A549 (cell line): Measurements from ENCODE around the gene FNIP2.

Source experiments
- CEBPB ChIP-seq, 2 experiments: fragments of >200 bp in 1 of 2; sonication (Bioruptor Twin) in 1 of 2; formaldehyde crosslinking in 1 of 2; IDR thresholded peaks; 2 replicates each; pipeline ENCODE4 v1.6.1; 2012 to 2016
- MAZ ChIP-seq: fragments of 150-350 bp; IDR thresholded peaks from 2 replicates; pipeline ENCODE4 v1.6.1; 2014; ENCODE audit warnings: antibody characterized with exemption, low read depth, low read length, borderline replicate concordance
- POLR2A ChIP-seq: IDR thresholded peaks from 2 replicates; pipeline ENCODE4 v1.6.1; 2012; ENCODE audit warnings: mild to moderate bottlenecking, low read length
- RAD21 ChIP-seq, 2 experiments: fragments of >200 bp in 1 of 2; sonication (Bioruptor Twin) in 1 of 2; formaldehyde crosslinking in 1 of 2; IDR thresholded peaks in 1 of 2; conservative IDR thresholded peaks in 1 of 2; 2 replicates in 1 of 2; 3 replicates in 1 of 2; pipeline ENCODE4 v1.6.1; 2012 to 2018; ENCODE audit warnings: inconsistent platforms in 1 of 2
- RFX5 ChIP-seq: fragments of 450-650 bp; IDR thresholded peaks from 2 replicates; pipeline ENCODE4 v1.7.1; 2014; ENCODE audit warnings: antibody characterized with exemption, mild to moderate bottlenecking, moderate library complexity
- RNF2 ChIP-seq: fragments of 200-600 bp; sonication (generic); IDR thresholded peaks from 2 replicates; pipeline ENCODE4 v1.6.1; 2016; ENCODE audit warnings: low read depth, mild to moderate bottlenecking, antibody characterized with exemption, moderate library complexity, borderline replicate concordance
- TF ChIP-seq, protein P1 (sequence below): fragments of >200 bp; sonication (Bioruptor Twin); formaldehyde crosslinking; IDR thresholded peaks from 3 replicates; pipeline ENCODE4 v1.5.1; 2016
- TF ChIP-seq, protein P2 (sequence below): IDR thresholded peaks from 2 replicates; pipeline ENCODE4 v1.6.1; 2012

DNA sequence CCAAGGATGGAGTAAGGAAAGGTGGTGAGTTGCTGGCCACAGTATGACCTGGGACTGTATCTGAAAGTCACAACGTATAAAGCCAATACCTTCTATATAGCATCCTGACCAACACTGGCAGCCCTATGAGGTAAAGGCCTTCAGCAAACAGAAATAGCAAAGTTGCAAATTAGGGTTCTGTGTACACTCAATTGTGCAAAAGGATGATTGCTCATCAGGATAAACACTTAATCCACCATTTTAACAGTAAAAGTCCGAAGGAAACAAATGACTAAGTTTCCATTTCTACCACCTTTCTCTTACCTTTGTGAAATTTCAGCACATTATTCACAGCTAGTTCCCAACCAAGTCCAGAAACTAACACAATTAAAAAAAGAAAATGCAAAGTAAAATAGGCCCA lies 1.4 kb upstream of the FNIP2 start:
- TF ChIP-seq RNF2, result no peak
- TF ChIP-seq, protein P1, sequence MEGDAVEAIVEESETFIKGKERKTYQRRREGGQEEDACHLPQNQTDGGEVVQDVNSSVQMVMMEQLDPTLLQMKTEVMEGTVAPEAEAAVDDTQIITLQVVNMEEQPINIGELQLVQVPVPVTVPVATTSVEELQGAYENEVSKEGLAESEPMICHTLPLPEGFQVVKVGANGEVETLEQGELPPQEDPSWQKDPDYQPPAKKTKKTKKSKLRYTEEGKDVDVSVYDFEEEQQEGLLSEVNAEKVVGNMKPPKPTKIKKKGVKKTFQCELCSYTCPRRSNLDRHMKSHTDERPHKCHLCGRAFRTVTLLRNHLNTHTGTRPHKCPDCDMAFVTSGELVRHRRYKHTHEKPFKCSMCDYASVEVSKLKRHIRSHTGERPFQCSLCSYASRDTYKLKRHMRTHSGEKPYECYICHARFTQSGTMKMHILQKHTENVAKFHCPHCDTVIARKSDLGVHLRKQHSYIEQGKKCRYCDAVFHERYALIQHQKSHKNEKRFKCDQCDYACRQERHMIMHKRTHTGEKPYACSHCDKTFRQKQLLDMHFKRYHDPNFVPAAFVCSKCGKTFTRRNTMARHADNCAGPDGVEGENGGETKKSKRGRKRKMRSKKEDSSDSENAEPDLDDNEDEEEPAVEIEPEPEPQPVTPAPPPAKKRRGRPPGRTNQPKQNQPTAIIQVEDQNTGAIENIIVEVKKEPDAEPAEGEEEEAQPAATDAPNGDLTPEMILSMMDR, result no peak
- no peak for TF ChIP-seq RAD21 (conservative IDR thresholded peaks at IDR 0.05 in 1 of 2, IDR thresholded peaks at IDR 0.05 in 1 of 2)
- no peak for TF ChIP-seq MAZ
- TF ChIP-seq CEBPB (IDR thresholded peaks at IDR 0.05), result no peak
- TF ChIP-seq RFX5, result no peak
- no peak for TF ChIP-seq POLR2A
- TF ChIP-seq, protein P2, sequence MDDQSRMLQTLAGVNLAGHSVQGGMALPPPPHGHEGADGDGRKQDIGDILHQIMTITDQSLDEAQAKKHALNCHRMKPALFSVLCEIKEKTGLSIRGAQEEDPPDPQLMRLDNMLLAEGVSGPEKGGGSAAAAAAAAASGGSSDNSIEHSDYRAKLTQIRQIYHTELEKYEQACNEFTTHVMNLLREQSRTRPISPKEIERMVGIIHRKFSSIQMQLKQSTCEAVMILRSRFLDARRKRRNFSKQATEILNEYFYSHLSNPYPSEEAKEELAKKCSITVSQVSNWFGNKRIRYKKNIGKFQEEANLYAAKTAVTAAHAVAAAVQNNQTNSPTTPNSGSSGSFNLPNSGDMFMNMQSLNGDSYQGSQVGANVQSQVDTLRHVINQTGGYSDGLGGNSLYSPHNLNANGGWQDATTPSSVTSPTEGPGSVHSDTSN, result no peak
